Activated T-helper 17 cell treated with anti-CD3 and anti-CD28 coated beads, Interleukin-2, amount 50 U/mL, for 72 hours (primary cell): Measurements from ENCODE around the gene GSTA4. TPM values are rescaled to one million over a fixed set of nuclear protein-coding genes. Genes with fewer than 3 reads are reported as not detected.
A peak's percentile ranks its signal among the peaks of the same experiment; 100 is the strongest.
"Not testable (repeated sequence)": the region's sequence is repeated elsewhere in the genome, so short reads cannot be mapped to it uniquely, and the experiment has no call there.

ENCODE experiments used
- ATAC-seq: fragments of 150-1000 bp; cut with Tn5 transposase; replicated peaks from 2 replicates; pipeline ENCODE4 v1.10.0; 2021; ENCODE audit warnings: mild to moderate bottlenecking, moderate library complexity
- H3K27ac Mint-ChIP-seq: one replicate; pipeline ENCODE4 v1.8.0; 2022; ENCODE audit warnings: mixed read lengths
- H3K27me3 Mint-ChIP-seq: one replicate; pipeline ENCODE4 v1.8.0; 2022; ENCODE audit warnings: mixed read lengths
- H3K36me3 Mint-ChIP-seq: one replicate; pipeline ENCODE4 v1.8.0; 2022; ENCODE audit warnings: low read depth, mild to moderate bottlenecking, mixed read lengths
- H3K4me1 Mint-ChIP-seq: one replicate; pipeline ENCODE4 v1.8.0; 2022; ENCODE audit warnings: mixed read lengths
- H3K4me3 Mint-ChIP-seq: one replicate; pipeline ENCODE4 v1.8.0; 2022; ENCODE audit warnings: mild to moderate bottlenecking, mixed read lengths
- H3K9me3 Mint-ChIP-seq: one replicate; pipeline ENCODE4 v1.8.0; 2022; ENCODE audit warnings: mixed read lengths
- total RNA-seq, 2 donors: library from RNA; stranded (reverse); gene quantifications; one replicate each; pipeline ENCODE4 v1.2.3, GENCODE V29; 2022

Gene GSTA4
- total RNA-seq, 2 donors from 2014 or later = 0.56 to 5.2 TPM

- no peak for ATAC-seq
- no peaks in the 10 kb centered on the region for H3K27me3 Mint-ChIP-seq
- peak overlapping the region; percentile 79 for H3K27ac Mint-ChIP-seq
- H3K4me3 Mint-ChIP-seq = peak overlapping the region; percentile 27
- H3K9me3 Mint-ChIP-seq = no peaks in the 10 kb centered on the region
- H3K36me3 Mint-ChIP-seq = peaks cover 52% of the 10 kb centered on the region
- peaks cover 4% of the 10 kb centered on the region for H3K4me1 Mint-ChIP-seq
These were observed 32.1 kb upstream of the GSTA4 start for GRCh38 chr6:53027131-53027718.

GRCh38 chr6:53026526-53026925 is 31.4 kb upstream of the GSTA4 start:
- Mint-ChIP-seq H3K27ac (peak overlapping the region; percentile 79), H3K4me3 (peak overlapping the region; percentile 27), H3K9me3 (no peaks in the 10 kb centered on the region), H3K36me3 (peaks cover 45% of the 10 kb centered on the region), H3K4me1 (peaks cover 4% of the 10 kb centered on the region), H3K27me3 (no peaks in the 10 kb centered on the region)
- peak; percentile 67 for ATAC-seq

- peak overlapping the region; percentile 74 for H3K27ac Mint-ChIP-seq
- no peak for ATAC-seq
- H3K4me3 Mint-ChIP-seq = no peak overlapping the region
- no peaks in the 10 kb centered on the region for H3K9me3 Mint-ChIP-seq
- H3K27me3 Mint-ChIP-seq = no peaks in the 10 kb centered on the region
- H3K4me1 Mint-ChIP-seq = no peaks in the 10 kb centered on the region
- H3K36me3 Mint-ChIP-seq = peaks cover 23% of the 10 kb centered on the region
These were observed 28.2 kb upstream of the GSTA4 start for GRCh38 chr6:53023323-53023722.

GRCh38 chr6:53020005-53020744 is 25.1 kb upstream of the GSTA4 start:
- H3K9me3 Mint-ChIP-seq = no peaks in the 10 kb centered on the region
- H3K27me3 Mint-ChIP-seq = no peaks in the 10 kb centered on the region
- H3K36me3 Mint-ChIP-seq = peaks cover 31% of the 10 kb centered on the region
- no peaks in the 10 kb centered on the region for H3K4me1 Mint-ChIP-seq
- no peak overlapping the region for H3K4me3 Mint-ChIP-seq
- ATAC-seq = no peak
- H3K27ac Mint-ChIP-seq = no peak overlapping the region

- no peak overlapping the region for H3K4me3 Mint-ChIP-seq
- no peaks in the 10 kb centered on the region for H3K27me3 Mint-ChIP-seq
- H3K36me3 Mint-ChIP-seq = peaks cover 49% of the 10 kb centered on the region
- H3K27ac Mint-ChIP-seq = no peak overlapping the region
- H3K4me1 Mint-ChIP-seq = no peaks in the 10 kb centered on the region
- ATAC-seq = no peak
- H3K9me3 Mint-ChIP-seq = no peaks in the 10 kb centered on the region
These were observed 23.4 kb upstream of the GSTA4 start for GRCh38 chr6:53018446-53018845.

GRCh38 chr6:53015486-53015885 is 20.4 kb upstream of the GSTA4 start:
- ATAC-seq = no peak
- no peaks in the 10 kb centered on the region for H3K27me3 Mint-ChIP-seq
- H3K4me1 Mint-ChIP-seq = no peaks in the 10 kb centered on the region
- peaks cover 76% of the 10 kb centered on the region for H3K36me3 Mint-ChIP-seq
- no peak overlapping the region for H3K27ac Mint-ChIP-seq
- H3K9me3 Mint-ChIP-seq = no peaks in the 10 kb centered on the region
- no peak overlapping the region for H3K4me3 Mint-ChIP-seq

GRCh38 chr6:53014744-53015143 is 19.7 kb upstream of the GSTA4 start:
- no peaks in the 10 kb centered on the region for H3K27me3 Mint-ChIP-seq
- ATAC-seq = no peak
- H3K4me1 Mint-ChIP-seq = no peaks in the 10 kb centered on the region
- H3K4me3 Mint-ChIP-seq = no peak overlapping the region
- H3K9me3 Mint-ChIP-seq = no peaks in the 10 kb centered on the region
- H3K36me3 Mint-ChIP-seq = peaks cover 83% of the 10 kb centered on the region
- no peak overlapping the region for H3K27ac Mint-ChIP-seq

GRCh38 chr6:53014063-53014462 is 19.0 kb upstream of the GSTA4 start:
- no peaks in the 10 kb centered on the region for H3K4me1 Mint-ChIP-seq
- H3K27me3 Mint-ChIP-seq = no peaks in the 10 kb centered on the region
- H3K27ac Mint-ChIP-seq = no peak overlapping the region
- peaks cover 88% of the 10 kb centered on the region for H3K36me3 Mint-ChIP-seq
- H3K4me3 Mint-ChIP-seq = no peak overlapping the region
- H3K9me3 Mint-ChIP-seq = no peaks in the 10 kb centered on the region
- no peak for ATAC-seq

GRCh38 chr6:53011979-53012378 is 16.9 kb upstream of the GSTA4 start:
- Mint-ChIP-seq H3K27ac (no peak overlapping the region), H3K9me3 (no peaks in the 10 kb centered on the region), H3K27me3 (no peaks in the 10 kb centered on the region), H3K4me1 (no peaks in the 10 kb centered on the region), H3K4me3 (no peak overlapping the region), H3K36me3 (peaks cover 78% of the 10 kb centered on the region)
- no peak for ATAC-seq

- Mint-ChIP-seq H3K9me3 (no peaks in the 10 kb centered on the region), H3K27me3 (no peaks in the 10 kb centered on the region), H3K4me3 (no peak overlapping the region), H3K36me3 (peaks cover 83% of the 10 kb centered on the region), H3K27ac (no peak overlapping the region), H3K4me1 (no peaks in the 10 kb centered on the region)
- ATAC-seq = no peak
These were observed 15.4 kb upstream of the GSTA4 start for GRCh38 chr6:53010504-53010903.

GRCh38 chr6:53009511-53009910 is 14.4 kb upstream of the GSTA4 start:
- no peaks in the 10 kb centered on the region for H3K9me3 Mint-ChIP-seq
- H3K27me3 Mint-ChIP-seq = no peaks in the 10 kb centered on the region
- ATAC-seq = no peak
- no peak overlapping the region for H3K4me3 Mint-ChIP-seq
- no peaks in the 10 kb centered on the region for H3K4me1 Mint-ChIP-seq
- H3K36me3 Mint-ChIP-seq = peaks cover 82% of the 10 kb centered on the region
- H3K27ac Mint-ChIP-seq = peak overlapping the region; percentile 33

GRCh38 chr6:53009056-53009455 is 14.0 kb upstream of the GSTA4 start:
- peaks cover 79% of the 10 kb centered on the region for H3K36me3 Mint-ChIP-seq
- no peaks in the 10 kb centered on the region for H3K27me3 Mint-ChIP-seq
- H3K4me3 Mint-ChIP-seq = no peak overlapping the region
- H3K9me3 Mint-ChIP-seq = no peaks in the 10 kb centered on the region
- no peak for ATAC-seq
- H3K4me1 Mint-ChIP-seq = no peaks in the 10 kb centered on the region
- H3K27ac Mint-ChIP-seq = no peak overlapping the region

GRCh38 chr6:53008192-53008687 is 13.2 kb upstream of the GSTA4 start:
- H3K4me1 Mint-ChIP-seq, H3K4me3 Mint-ChIP-seq, H3K9me3 Mint-ChIP-seq, H3K27ac Mint-ChIP-seq, H3K27me3 Mint-ChIP-seq, ATAC-seq: not testable (repeated sequence)
- peaks cover 76% of the 10 kb centered on the region for H3K36me3 Mint-ChIP-seq

- Mint-ChIP-seq H3K27me3 (no peaks in the 10 kb centered on the region), H3K4me1 (no peaks in the 10 kb centered on the region), H3K4me3 (no peak overlapping the region), H3K9me3 (no peaks in the 10 kb centered on the region), H3K36me3 (peaks cover 53% of the 10 kb centered on the region), H3K27ac (no peak overlapping the region)
- no peak for ATAC-seq
These were observed 10.7 kb upstream of the GSTA4 start for GRCh38 chr6:53005663-53006250.

- Mint-ChIP-seq H3K36me3 (peaks cover 21% of the 10 kb centered on the region), H3K27me3 (no peaks in the 10 kb centered on the region), H3K9me3 (no peaks in the 10 kb centered on the region), H3K4me3 (no peak overlapping the region), H3K4me1 (peaks cover 20% of the 10 kb centered on the region), H3K27ac (no peak overlapping the region)
- no peak for ATAC-seq
These were observed 4.4 kb upstream of the GSTA4 start for GRCh38 chr6:52999456-52999855.
